ENCODE data around the gene FRMPD4.

The FRMPD4 gene

GRCh38 chrX:12582649-12583048, 444.4 kb downstream of the FRMPD4 start:
- H3K4me3 ChIP-seq (ENCODE audit: low read depth, low read length) = no peak overlapping the region
- no peak for TF ChIP-seq CTCF (IDR thresholded peaks at IDR 0.05; ENCODE audit: borderline replicate concordance, insufficient read depth, low read depth, low read length)

DNA sequence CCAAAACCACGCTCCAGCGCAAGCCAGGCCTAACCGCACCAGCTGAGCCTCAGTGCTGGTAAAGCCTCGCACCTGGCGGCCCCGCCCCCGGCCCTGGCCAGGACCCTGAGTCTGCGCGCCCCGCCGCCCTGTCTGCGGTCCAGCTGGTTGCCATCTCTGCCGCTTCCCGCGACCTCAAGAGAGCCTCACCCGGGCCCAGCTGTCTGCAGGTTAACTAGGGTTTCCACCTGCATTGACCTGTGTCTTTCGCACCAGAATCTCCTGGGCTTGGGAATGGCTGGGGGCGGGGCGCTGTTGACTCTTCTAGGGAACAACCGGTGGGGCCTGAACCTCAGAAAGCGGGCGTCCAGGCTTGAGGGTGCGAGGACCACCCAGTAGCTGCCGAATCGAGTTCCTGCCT, 445.3 kb downstream of the FRMPD4 start:
- TF ChIP-seq CTCF (IDR thresholded peaks at IDR 0.05; ENCODE audit: borderline replicate concordance, insufficient read depth, low read depth, low read length) = no peak
- H3K4me3 ChIP-seq (ENCODE audit: low read depth, low read length) = no peak overlapping the region

DNA sequence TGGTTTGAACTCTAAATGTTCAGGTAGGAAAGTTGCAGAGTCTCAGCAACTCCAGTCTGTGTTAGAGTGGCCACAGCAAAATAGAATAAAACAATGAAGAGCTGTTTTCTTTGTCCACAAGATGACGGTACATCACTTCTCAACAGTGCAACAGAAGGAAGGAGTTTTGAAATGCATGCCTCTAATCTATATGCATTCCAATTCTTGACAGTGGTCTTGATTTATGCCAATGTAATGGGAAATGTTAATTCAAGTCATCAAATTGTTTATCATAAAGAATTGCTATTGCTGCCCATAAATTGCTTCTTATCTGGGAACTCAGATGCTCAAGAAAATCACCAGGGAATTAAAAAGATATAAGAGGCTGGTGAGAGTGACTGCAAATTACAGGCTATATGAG, 457.4 kb downstream of the FRMPD4 start:
- H3K4me3 ChIP-seq (ENCODE audit: low read depth, low read length) = no peak overlapping the region
- TF ChIP-seq CTCF (IDR thresholded peaks at IDR 0.05; ENCODE audit: borderline replicate concordance, insufficient read depth, low read depth, low read length) = no peak

- TF ChIP-seq CTCF (IDR thresholded peaks at IDR 0.05; ENCODE audit: borderline replicate concordance, insufficient read depth, low read depth, low read length) = no peak
- H3K4me3 ChIP-seq (ENCODE audit: low read depth, low read length) = no peak overlapping the region
Measured at GRCh38 chrX:12610079-12610478, 471.8 kb downstream of the FRMPD4 start.

GRCh38 chrX:12611471-12611870, 473.2 kb downstream of the FRMPD4 start:
- TF ChIP-seq CTCF (IDR thresholded peaks at IDR 0.05; ENCODE audit: borderline replicate concordance, insufficient read depth, low read depth, low read length) = no peak
- H3K4me3 ChIP-seq (ENCODE audit: low read depth, low read length) = no peak overlapping the region

DNA sequence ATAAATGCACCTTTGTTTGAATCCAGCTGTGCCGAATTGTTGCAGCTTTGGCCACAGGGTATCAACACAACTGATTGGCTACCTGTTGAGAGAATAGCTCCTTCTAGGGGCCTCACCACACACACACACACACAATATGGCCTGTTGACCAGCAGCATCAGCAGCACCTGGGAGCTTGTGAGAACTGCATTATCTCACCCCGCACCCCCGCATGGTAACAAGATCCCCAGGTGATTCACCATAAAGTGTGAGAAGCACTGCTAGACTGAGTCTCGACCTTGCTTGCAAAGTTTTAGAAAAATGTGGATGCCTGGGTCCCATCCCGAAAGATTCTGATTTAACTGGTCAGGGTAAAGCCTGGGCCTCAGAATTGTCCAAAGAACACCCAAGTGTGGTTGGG, 476.0 kb downstream of the FRMPD4 start:
- no peak overlapping the region for H3K4me3 ChIP-seq (ENCODE audit: low read depth, low read length)
- no peak for TF ChIP-seq CTCF (IDR thresholded peaks at IDR 0.05; ENCODE audit: borderline replicate concordance, insufficient read depth, low read depth, low read length)

DNA sequence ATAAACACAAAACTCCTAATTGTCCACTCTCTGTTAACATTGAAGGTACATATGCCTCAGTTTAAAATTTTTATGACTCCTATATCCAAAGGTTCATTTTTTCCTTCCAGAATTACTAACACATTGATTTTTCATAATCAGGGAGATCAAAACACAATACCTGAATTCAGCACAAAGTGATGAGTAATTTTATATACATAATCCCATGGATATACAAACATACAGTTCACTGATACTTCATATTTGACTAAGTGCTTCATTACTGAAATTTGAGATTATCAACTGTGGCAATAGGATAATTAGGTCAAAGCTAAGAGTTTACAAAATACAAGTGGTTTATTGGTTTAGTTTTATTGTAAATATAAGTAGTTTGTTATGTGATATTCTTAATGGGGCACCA, 476.8 kb downstream of the FRMPD4 start:
- TF ChIP-seq CTCF (IDR thresholded peaks at IDR 0.05; ENCODE audit: borderline replicate concordance, insufficient read depth, low read depth, low read length) = no peak
- H3K4me3 ChIP-seq (ENCODE audit: low read depth, low read length) = no peak overlapping the region

All from GM12875 (cell line).